Vagina (tissue), 2 donors: Measurements from ENCODE around the gene THY1. TPM values are rescaled to one million over a fixed set of nuclear protein-coding genes. Genes with fewer than 3 reads are reported as not detected.

Experiments
- DNase-seq, 2 donors: peaks; one replicate each; pipeline ENCODE4 v3.0.0-alpha.2; 2017; ENCODE audit errors: extremely low spot score in 2 of 2
- H3K27ac ChIP-seq: fragments of 200-600 bp; sonication (generic); one replicate; pipeline ENCODE4 v1.5.1; 2019
- H3K27me3 ChIP-seq: fragments of 200-600 bp; sonication (generic); one replicate; pipeline ENCODE4 v1.5.1; 2019
- H3K36me3 ChIP-seq, 2 donors: fragments of 200-600 bp; sonication (generic); one replicate each; pipeline ENCODE4 v1.5.1; 2017 to 2019
- H3K4me1 ChIP-seq: fragments of 200-600 bp; sonication (generic); one replicate; pipeline ENCODE4 v1.5.1; 2019
- H3K4me3 ChIP-seq, 2 donors: fragments of 200-600 bp; sonication (generic); 1 replicate in 1 of 2; 2 replicates in 1 of 2; pipeline ENCODE4 v1.5.1; 2016 to 2019
- H3K9me3 ChIP-seq: fragments of 200-600 bp; sonication (generic); one replicate; pipeline ENCODE4 v1.5.1; 2019
- POLR2A ChIP-seq, 2 donors: fragments of 450-650 bp; IDR thresholded peaks; one replicate each; pipeline ENCODE4 v1.6.1; 2017; ENCODE audit warnings: antibody characterized with exemption in 2 of 2, mild to moderate bottlenecking in 2 of 2, moderate library complexity in 2 of 2
- POLR2AphosphoS5 ChIP-seq, 2 donors: sonication (generic); formaldehyde crosslinking; IDR thresholded peaks; one replicate each; pipeline ENCODE4 v1.9.0; 2017; ENCODE audit warnings: antibody characterized with exemption in 2 of 2, mild to moderate bottlenecking in 2 of 2, low read depth in 1 of 2; ENCODE audit not compliant: insufficient read depth in 1 of 2
- intact Hi-C: fragments of 100-400 bp; cut with DNase I; formaldehyde crosslinking; loops from one replicate; pipeline ENCODE4 v1.15.1; 2023
- total RNA-seq: library from RNA; depleted of rRNA; stranded (reverse); fragments of >200 nt; gene quantifications from one replicate; pipeline ENCODE4 v1.2.3, GENCODE V29; 2016
- TF ChIP-seq, protein P1 (sequence below), 3 experiments: fragments of 450-650 bp in 2 of 3; fragments of 200-600 bp in 1 of 3; sonication (generic) in 1 of 3; IDR thresholded peaks; one replicate each; pipeline ENCODE4 v1.5.1; 2017 to 2019; ENCODE audit warnings: antibody characterized with exemption in 3 of 3, mild to moderate bottlenecking in 2 of 3, moderate library complexity in 2 of 3

Gene THY1
- total RNA-seq, 1 donor from 2014 or later = 48.9 TPM

DNA sequence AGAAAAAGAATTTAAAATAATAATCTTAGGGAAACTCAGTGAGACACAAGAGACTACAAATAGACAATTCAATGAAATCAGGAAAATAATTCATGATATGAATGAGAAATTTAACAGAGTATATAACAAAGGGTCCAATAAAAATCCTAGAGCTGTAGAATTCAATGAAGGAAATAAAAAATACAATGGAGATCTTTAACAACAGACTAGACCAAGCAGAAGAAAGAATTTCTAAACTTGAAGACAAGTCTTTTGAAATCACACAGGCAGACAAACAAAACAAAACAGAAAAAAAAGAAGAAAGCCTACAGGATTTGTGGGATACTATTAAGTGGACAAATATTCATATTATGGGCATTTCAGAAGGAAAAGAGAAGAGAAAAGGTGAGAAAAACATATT lies 25.2 kb downstream of the THY1 start:
- no peaks in the 10 kb centered on the region for H3K4me1 ChIP-seq
- no peak overlapping the region for H3K4me3 ChIP-seq
- no peaks in the 10 kb centered on the region for H3K27me3 ChIP-seq
- no peaks in the 10 kb centered on the region for H3K36me3 ChIP-seq
- H3K9me3 ChIP-seq = no peaks in the 10 kb centered on the region
- DNase-seq = no peak
- intact Hi-C loops = no loop called here
- no peak for TF ChIP-seq POLR2AphosphoS5 (IDR thresholded peaks at IDR 0.05; ENCODE audit: insufficient read depth in 1 of 2, low read depth in 1 of 2)
- TF ChIP-seq, protein P1, sequence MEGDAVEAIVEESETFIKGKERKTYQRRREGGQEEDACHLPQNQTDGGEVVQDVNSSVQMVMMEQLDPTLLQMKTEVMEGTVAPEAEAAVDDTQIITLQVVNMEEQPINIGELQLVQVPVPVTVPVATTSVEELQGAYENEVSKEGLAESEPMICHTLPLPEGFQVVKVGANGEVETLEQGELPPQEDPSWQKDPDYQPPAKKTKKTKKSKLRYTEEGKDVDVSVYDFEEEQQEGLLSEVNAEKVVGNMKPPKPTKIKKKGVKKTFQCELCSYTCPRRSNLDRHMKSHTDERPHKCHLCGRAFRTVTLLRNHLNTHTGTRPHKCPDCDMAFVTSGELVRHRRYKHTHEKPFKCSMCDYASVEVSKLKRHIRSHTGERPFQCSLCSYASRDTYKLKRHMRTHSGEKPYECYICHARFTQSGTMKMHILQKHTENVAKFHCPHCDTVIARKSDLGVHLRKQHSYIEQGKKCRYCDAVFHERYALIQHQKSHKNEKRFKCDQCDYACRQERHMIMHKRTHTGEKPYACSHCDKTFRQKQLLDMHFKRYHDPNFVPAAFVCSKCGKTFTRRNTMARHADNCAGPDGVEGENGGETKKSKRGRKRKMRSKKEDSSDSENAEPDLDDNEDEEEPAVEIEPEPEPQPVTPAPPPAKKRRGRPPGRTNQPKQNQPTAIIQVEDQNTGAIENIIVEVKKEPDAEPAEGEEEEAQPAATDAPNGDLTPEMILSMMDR (IDR thresholded peaks at IDR 0.05) = no peak
- TF ChIP-seq POLR2A (IDR thresholded peaks at IDR 0.05) = no peak
- H3K27ac ChIP-seq = no peak overlapping the region

DNA sequence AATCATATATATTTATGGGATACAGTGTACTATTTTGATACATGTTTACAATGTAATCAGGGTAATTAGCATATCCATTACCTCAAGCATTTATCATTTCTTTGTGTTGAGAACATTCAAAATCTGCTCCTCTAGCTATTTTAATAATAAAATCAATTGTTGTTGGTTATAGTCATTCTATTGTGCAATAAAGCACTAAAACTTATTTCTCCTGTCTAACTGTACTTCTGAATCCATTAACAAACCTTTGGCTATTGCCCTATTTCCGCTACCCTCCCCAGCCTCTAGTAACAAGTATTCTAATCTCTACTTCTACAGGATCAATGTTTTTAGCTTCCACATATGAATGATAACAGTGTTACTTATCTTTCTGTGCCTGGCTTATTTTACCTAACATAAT lies 26.1 kb downstream of the THY1 start:
- no peaks in the 10 kb centered on the region for H3K27me3 ChIP-seq
- intact Hi-C loops = no loop called here

DNA sequence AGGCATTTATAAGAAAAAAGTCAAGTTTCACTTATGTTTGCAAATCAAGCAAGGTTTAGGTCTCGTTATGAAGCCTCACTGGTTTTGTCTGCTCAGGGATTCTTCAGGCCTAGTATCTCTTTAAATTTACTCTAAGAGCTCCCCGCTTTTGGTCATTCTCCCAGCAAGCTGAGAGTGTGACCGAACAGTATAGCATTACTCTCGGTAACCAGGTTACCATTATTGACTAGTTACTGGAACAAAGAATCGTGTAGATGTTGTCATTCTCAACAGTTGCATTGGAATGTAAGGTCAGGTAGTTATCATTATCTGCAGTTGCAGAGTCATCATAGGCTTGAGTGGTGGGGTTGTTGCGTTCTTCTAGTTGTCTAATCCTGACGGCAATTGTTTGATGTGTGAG lies 31.7 kb downstream of the THY1 start:
- TF ChIP-seq, protein P1 (IDR thresholded peaks at IDR 0.05) = no peak
- TF ChIP-seq POLR2AphosphoS5 (IDR thresholded peaks at IDR 0.05; ENCODE audit: insufficient read depth in 1 of 2, low read depth in 1 of 2) (no peak), POLR2A (IDR thresholded peaks at IDR 0.05) (no peak)
- no peak for DNase-seq
- no peaks in the 10 kb centered on the region for H3K27me3 ChIP-seq
- no peak overlapping the region for H3K4me3 ChIP-seq
- intact Hi-C loops = no loop called here
- H3K4me1 ChIP-seq = no peaks in the 10 kb centered on the region
- no peaks in the 10 kb centered on the region for H3K36me3 ChIP-seq
- H3K9me3 ChIP-seq = no peaks in the 10 kb centered on the region
- H3K27ac ChIP-seq = no peak overlapping the region

More for the DNA sequence above, 26.1 kb downstream of the THY1 start:
- no peak for DNase-seq
- TF ChIP-seq POLR2A (IDR thresholded peaks at IDR 0.05) (no peak), POLR2AphosphoS5 (IDR thresholded peaks at IDR 0.05; ENCODE audit: insufficient read depth in 1 of 2, low read depth in 1 of 2) (no peak)
- TF ChIP-seq, protein P1 (IDR thresholded peaks at IDR 0.05) = no peak
- no peaks in the 10 kb centered on the region for H3K4me1 ChIP-seq
- H3K36me3 ChIP-seq = no peaks in the 10 kb centered on the region
- no peak overlapping the region for H3K4me3 ChIP-seq
- no peaks in the 10 kb centered on the region for H3K9me3 ChIP-seq
- H3K27ac ChIP-seq = no peak overlapping the region

DNA sequence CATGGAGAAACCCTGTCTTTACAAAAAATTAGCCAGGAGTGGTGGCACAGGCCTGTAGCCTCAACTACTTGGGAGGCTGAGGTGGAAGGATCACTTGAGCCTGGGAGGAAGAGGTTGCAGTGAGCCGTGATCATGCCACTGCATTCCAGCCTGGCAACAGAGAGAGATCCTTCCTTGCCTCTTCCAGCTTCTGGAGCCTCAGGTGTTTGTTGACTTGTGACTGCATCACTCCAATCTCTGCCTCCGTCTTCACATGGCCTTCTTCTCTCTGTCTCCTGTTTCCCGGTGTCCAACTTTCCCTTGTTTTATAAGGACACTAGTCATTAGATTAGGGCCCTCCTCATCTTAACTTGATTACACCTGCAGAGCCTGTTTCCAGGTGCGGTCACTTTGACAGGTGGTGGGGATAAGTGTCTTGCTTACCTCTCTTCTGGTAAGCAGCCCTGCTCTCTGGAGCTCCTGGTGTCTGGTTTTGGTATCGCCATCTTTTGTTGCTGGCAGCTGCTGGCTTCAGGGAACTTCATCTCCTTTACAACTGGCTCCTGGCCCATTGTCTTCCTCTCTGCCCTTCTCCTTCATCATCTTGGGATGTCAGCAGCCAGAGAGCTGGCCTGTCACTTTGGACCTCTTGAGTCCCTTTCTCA lies 33.2 kb downstream of the THY1 start:
- intact Hi-C loops = no loop called here
- Histone ChIP-seq H3K4me3 (no peak overlapping the region), H3K9me3 (no peaks in the 10 kb centered on the region), H3K27ac (no peak overlapping the region), H3K4me1 (no peaks in the 10 kb centered on the region), H3K27me3 (no peaks in the 10 kb centered on the region), H3K36me3 (no peaks in the 10 kb centered on the region)
- TF ChIP-seq, protein P1 (IDR thresholded peaks at IDR 0.05) = no peak
- no peak for TF ChIP-seq POLR2AphosphoS5 (IDR thresholded peaks at IDR 0.05; ENCODE audit: insufficient read depth in 1 of 2, low read depth in 1 of 2)
- DNase-seq = no peak

DNA sequence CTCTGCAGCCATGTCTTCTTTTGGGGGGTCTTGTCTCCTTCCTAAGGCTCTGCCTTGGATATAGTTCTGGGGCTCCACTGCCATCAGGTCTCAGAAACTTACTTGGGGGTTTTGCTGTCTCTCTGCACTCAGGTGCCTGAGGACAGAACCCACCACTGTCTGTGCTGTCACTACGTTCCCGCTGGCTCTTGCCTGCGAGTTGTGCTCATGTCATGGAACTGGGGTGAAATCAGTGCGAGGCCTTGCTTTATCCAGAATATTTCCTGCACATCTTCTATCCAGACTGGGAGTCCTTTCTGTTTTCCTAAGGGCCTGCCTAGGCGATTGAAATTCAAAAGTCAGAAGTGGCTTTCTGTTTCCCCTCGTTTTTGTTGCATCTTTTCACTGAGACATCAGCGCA lies 34.9 kb downstream of the THY1 start:
- Histone ChIP-seq H3K4me1 (no peaks in the 10 kb centered on the region), H3K36me3 (no peaks in the 10 kb centered on the region), H3K4me3 (no peak overlapping the region), H3K9me3 (no peaks in the 10 kb centered on the region), H3K27me3 (no peaks in the 10 kb centered on the region), H3K27ac (no peak overlapping the region)
- intact Hi-C loops = no loop called here
- DNase-seq = no peak
- TF ChIP-seq POLR2A (IDR thresholded peaks at IDR 0.05) (no peak), POLR2AphosphoS5 (IDR thresholded peaks at IDR 0.05; ENCODE audit: insufficient read depth in 1 of 2, low read depth in 1 of 2) (no peak)
- TF ChIP-seq, protein P1 (IDR thresholded peaks at IDR 0.05) = no peak
